GM10266 (cell line): ENCODE data around the gene SLC25A48.

Source experiments
- DNase-seq: peaks from one replicate; pipeline ENCODE4 v3.0.0; 2012; ENCODE audit errors: extremely low spot score
- CTCF ChIP-seq: IDR thresholded peaks from 2 replicates; pipeline ENCODE4 v1.5.1; 2012; ENCODE audit warnings: mild to moderate bottlenecking, low read depth; ENCODE audit not compliant: control insufficient read depth, insufficient read depth; ENCODE audit errors: missing control alignments

SLC25A48 gene

GRCh38 chr5:135876146-135876545 is 41.7 kb downstream of the SLC25A48 start:
- DNase-seq, result no peak
- TF ChIP-seq CTCF, result no peak

- DNase-seq, result no peak
- TF ChIP-seq CTCF, result no peak
These were observed 43.2 kb downstream of the SLC25A48 start for GRCh38 chr5:135877570-135878155.

DNA sequence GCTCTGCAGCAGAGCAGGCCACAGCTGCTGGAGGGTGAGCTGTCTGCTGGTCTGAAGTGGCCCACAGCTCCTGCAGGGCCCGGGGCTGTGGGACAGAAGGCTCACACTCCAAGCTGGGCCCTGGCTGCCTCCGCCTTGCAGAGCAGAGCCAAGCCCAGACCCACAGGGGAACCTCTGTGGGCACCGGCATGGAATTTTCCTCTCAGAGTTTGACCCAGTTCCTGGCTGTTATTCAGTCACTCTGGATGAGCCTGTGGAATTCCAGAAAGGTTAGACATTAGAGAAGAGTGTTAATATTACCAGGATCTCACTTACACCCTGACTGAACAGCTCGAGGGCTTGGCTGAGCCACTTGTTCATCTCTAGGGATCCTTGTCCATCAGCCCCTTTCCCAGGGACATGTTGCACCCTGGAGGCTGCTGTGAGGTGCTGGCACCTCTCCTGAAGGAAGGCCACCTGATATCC is 43.7 kb downstream of the SLC25A48 start:
- no peak for DNase-seq
- no peak for TF ChIP-seq CTCF

- TF ChIP-seq CTCF, result no peak
- DNase-seq, result no peak
These were observed 45.1 kb downstream of the SLC25A48 start for GRCh38 chr5:135879591-135879990.

DNA sequence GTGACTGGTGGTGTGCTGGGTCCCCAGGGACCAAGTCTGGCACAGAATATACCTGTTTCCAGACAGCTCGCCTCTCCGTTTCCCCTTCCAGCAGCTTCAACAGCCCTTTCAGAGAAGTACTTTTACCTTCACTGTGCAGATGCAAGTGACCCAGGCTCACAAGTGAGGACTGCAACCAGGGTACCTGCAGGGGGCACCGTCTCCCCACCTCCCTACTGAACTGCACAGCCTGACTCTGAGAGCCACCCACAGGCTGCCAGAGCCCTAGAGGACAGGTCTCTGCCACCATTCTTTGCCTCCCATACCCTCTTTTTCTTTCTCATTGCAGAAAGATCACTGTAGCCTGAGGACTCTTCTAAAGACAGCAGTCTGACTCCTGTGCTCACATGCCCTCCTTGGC is 45.8 kb downstream of the SLC25A48 start:
- no peak for DNase-seq
- no peak for TF ChIP-seq CTCF

DNA sequence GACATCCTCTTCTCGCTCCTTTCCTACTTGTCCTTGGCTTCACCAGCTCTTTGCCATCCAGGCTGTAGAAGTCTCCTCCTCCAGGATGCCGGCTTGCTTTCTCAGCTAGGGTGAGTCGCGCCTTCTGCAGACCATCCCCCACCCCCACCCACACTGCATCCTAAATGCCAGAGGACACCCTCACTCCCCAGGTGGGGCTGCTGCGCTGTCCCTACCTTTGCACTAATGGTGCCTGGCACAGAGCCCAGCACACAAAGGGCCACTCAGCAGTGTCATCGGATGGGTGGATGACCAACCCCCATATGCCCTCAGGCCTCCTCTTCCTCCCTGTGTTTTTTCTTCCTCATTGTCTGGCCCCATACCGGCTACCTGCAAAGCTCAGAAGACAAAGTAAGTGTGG is 46.3 kb downstream of the SLC25A48 start:
- DNase-seq, result no peak
- no peak for TF ChIP-seq CTCF

- no peak for TF ChIP-seq CTCF
- DNase-seq, result no peak
These were observed 46.8 kb downstream of the SLC25A48 start for GRCh38 chr5:135881244-135881643.
